Left lung (tissue), 10 donors: ENCODE results near the gene DSTN. TPM values are rescaled to one million over a fixed set of nuclear protein-coding genes. Genes with fewer than 3 reads are reported as not detected.

ENCODE experiments used
- ATAC-seq: fragments of 200-7000 bp; cut with Tn5 transposase; one replicate; pipeline ENCODE4 v1.9.1; 2020; ENCODE audit warnings: moderate library complexity
- DNase-seq, 4 donors: peaks; one replicate each; pipeline ENCODE4 v3.0.0-alpha.2; 2013 to 2020
- H3K27ac ChIP-seq, 2 donors: fragments of 200-600 bp; sonication (generic) in 1 of 2; one replicate each; pipeline versions ENCODE4 v1.5.0 to v1.8.0; 2020 to 2021
- H3K27me3 ChIP-seq, 2 donors: fragments of 200-600 bp; sonication (generic) in 1 of 2; one replicate each; pipeline versions ENCODE4 v1.5.0 to v1.8.0; 2020 to 2021
- H3K36me3 ChIP-seq, 2 donors: fragments of 200-600 bp; sonication (generic) in 1 of 2; one replicate each; pipeline versions ENCODE4 v1.5.0 to v1.8.0; 2020 to 2021
- H3K4me1 ChIP-seq, 2 donors: fragments of 200-600 bp; one replicate each; pipeline ENCODE4 v1.8.0; 2021
- H3K4me3 ChIP-seq, 2 donors: fragments of 200-600 bp; sonication (generic) in 1 of 2; one replicate each; pipeline versions ENCODE4 v1.5.0 to v1.8.0; 2020 to 2021; ENCODE audit warnings: mild to moderate bottlenecking in 1 of 2
- H3K9me3 ChIP-seq, 2 donors: fragments of 200-600 bp; sonication (generic) in 1 of 2; one replicate each; pipeline versions ENCODE4 v1.5.0 to v1.8.0; 2020 to 2021
- CTCF ChIP-seq, 2 donors: fragments of 200-600 bp; sonication (generic) in 1 of 2; IDR thresholded peaks; one replicate each; pipeline versions ENCODE4 v1.5.0 to v1.8.0; 2021; ENCODE audit warnings: antibody characterized with exemption in 2 of 2
- intact Hi-C, 2 donors: fragments of 100-400 bp; cut with DNase I; formaldehyde crosslinking; loops; one replicate each; pipeline versions ENCODE4 v1.11.2 to v1.14.2; 2022
- polyA plus RNA-seq, 6 donors: library from polyadenylated mRNA; unstranded; fragments of 120-200 nt; gene quantifications; one replicate each; pipeline ENCODE4 v1.2.1, GENCODE V29; 2013; ENCODE audit not compliant: insufficient read length in 6 of 6
- total RNA-seq, 2 donors: library from RNA; stranded (reverse); fragmentation: NEBNext Ultra II Directional; extraction: Animal tissue kit (Norgen Biotek cat#: 25700); gene quantifications; one replicate each; pipeline ENCODE4 v1.2.1, GENCODE V29; 2021
- donor health status: DM: no; HTN: yes; CAD: no.
- donor health status: DM: no; HTN: no; CAD: no.

The DSTN gene
- total and polyA plus RNA-seq, 8 donors, result 340 to 551 (median 366) TPM

- Histone ChIP-seq H3K9me3 (no peaks in the 10 kb centered on the region), H3K4me3 (no peak overlapping the region), H3K27me3 (no peaks in the 10 kb centered on the region), H3K36me3 (peaks cover 0 to 100% of the 10 kb centered on the region in 2 donors), H3K4me1 (peaks cover 3 to 28% of the 10 kb centered on the region in 2 donors), H3K27ac (no peak overlapping the region)
- peak in 3 of 4 donors; percentile 37 to 76 (median 65) for DNase-seq
- peak; percentile 35 to 63 for TF ChIP-seq CTCF (IDR thresholded peaks at IDR 0.05)
- ATAC-seq, result peak; percentile 64
- intact Hi-C loops, result loop anchor here in 1 of 2 donors (10.0 kb wide), 1 partner anchor 83 kb away; the partner anchor contains the start of gene BFSP1
Measured at GRCh38 chr20:17617212-17617867, 47.5 kb downstream of the DSTN start.

- H3K4me3 ChIP-seq, result no peak overlapping the region
- peak; percentile 20 for ATAC-seq
- peak in 2 of 4 donors; percentile 35 to 64 for DNase-seq
- H3K27me3 ChIP-seq, result no peaks in the 10 kb centered on the region
- no peaks in the 10 kb centered on the region for H3K9me3 ChIP-seq
- H3K36me3 ChIP-seq, result peaks cover 0 to 100% of the 10 kb centered on the region in 2 donors
- peaks cover 3 to 21% of the 10 kb centered on the region in 2 donors for H3K4me1 ChIP-seq
- H3K27ac ChIP-seq, result no peak overlapping the region
- no peak for TF ChIP-seq CTCF (IDR thresholded peaks at IDR 0.05)
- intact Hi-C loops, result loop anchor here in 1 of 2 donors (10.0 kb wide), 1 partner anchor 83 kb away; the partner anchor contains the start of gene BFSP1
Measured at GRCh38 chr20:17617868-17618672, 48.2 kb downstream of the DSTN start.

GRCh38 chr20:17618673-17619013 is 48.8 kb downstream of the DSTN start:
- ATAC-seq, result no peak
- peaks cover 3 to 21% of the 10 kb centered on the region in 2 donors for H3K4me1 ChIP-seq
- no peak overlapping the region for H3K4me3 ChIP-seq
- intact Hi-C loops, result loop anchor here in 1 of 2 donors (10.0 kb wide), 1 partner anchor 84 kb away; the partner anchor contains the start of gene BFSP1
- no peak overlapping the region for H3K27ac ChIP-seq
- no peak for TF ChIP-seq CTCF (IDR thresholded peaks at IDR 0.05)
- peak in 1 of 4 donors; percentile 43 for DNase-seq
- H3K9me3 ChIP-seq, result no peaks in the 10 kb centered on the region
- H3K36me3 ChIP-seq, result peaks cover 0 to 100% of the 10 kb centered on the region in 2 donors
- H3K27me3 ChIP-seq, result no peaks in the 10 kb centered on the region

- Histone ChIP-seq H3K27me3 (no peaks in the 10 kb centered on the region), H3K4me3 (no peak overlapping the region), H3K27ac (no peak overlapping the region), H3K4me1 (peaks cover 3 to 21% of the 10 kb centered on the region in 2 donors), H3K9me3 (no peaks in the 10 kb centered on the region), H3K36me3 (peaks cover 0 to 100% of the 10 kb centered on the region in 2 donors)
- no peak for TF ChIP-seq CTCF (IDR thresholded peaks at IDR 0.05)
- intact Hi-C loops, result loop anchor here in 1 of 2 donors (10.0 kb wide), 1 partner anchor 85 kb away; the partner anchor contains the start of gene BFSP1
- DNase-seq (peak in 2 of 4 donors; percentile 29 to 61), ATAC-seq (no peak)
Measured at GRCh38 chr20:17619351-17620093, 49.6 kb downstream of the DSTN start.
